Tibial nerve (tissue), 4 donors: ENCODE results near the gene PTPRG. TPM values are rescaled to one million over a fixed set of nuclear protein-coding genes. Genes with fewer than 3 reads are reported as not detected.

Experiments
- DNase-seq, 2 donors: peaks; one replicate each; pipeline ENCODE4 v3.0.0-alpha.2; 2019; ENCODE audit warnings: low spot score in 2 of 2
- H3K27ac ChIP-seq, 4 donors: fragments of 200-600 bp; sonication (generic) in 3 of 4; one replicate each; pipeline ENCODE4 v1.5.1; 2017 to 2019; ENCODE audit warnings: mild to moderate bottlenecking in 1 of 4
- H3K27me3 ChIP-seq, 2 donors: fragments of 200-600 bp; sonication (generic) in 1 of 2; one replicate each; pipeline versions ENCODE4 v1.5.1 to v1.6.0; 2017 to 2019
- H3K36me3 ChIP-seq, 3 donors: fragments of 200-600 bp; sonication (generic); one replicate each; pipeline ENCODE4 v1.5.1; 2018 to 2019
- H3K4me1 ChIP-seq, 4 donors: fragments of 200-600 bp; sonication (generic) in 3 of 4; one replicate each; pipeline ENCODE4 v1.5.1; 2017 to 2019
- H3K4me3 ChIP-seq, 4 donors: fragments of 200-600 bp; sonication (generic) in 3 of 4; one replicate each; pipeline ENCODE4 v1.5.1; 2017 to 2019; ENCODE audit warnings: mild to moderate bottlenecking in 1 of 4, moderate library complexity in 1 of 4
- H3K9me3 ChIP-seq, 4 donors: fragments of 200-600 bp; sonication (generic) in 3 of 4; one replicate each; pipeline ENCODE4 v1.5.1; 2017 to 2019
- EP300 ChIP-seq, 2 donors: sonication (generic); formaldehyde crosslinking; IDR thresholded peaks; one replicate each; pipeline ENCODE4 v1.6.1; 2017; ENCODE audit warnings: antibody characterized with exemption in 2 of 2, mild to moderate bottlenecking in 1 of 2
- POLR2A ChIP-seq, 2 donors: fragments of 450-650 bp; IDR thresholded peaks; one replicate each; pipeline ENCODE4 v1.6.1; 2017; ENCODE audit warnings: antibody characterized with exemption in 2 of 2, mild to moderate bottlenecking in 2 of 2, moderate library complexity in 2 of 2
- WGBS, 2 donors: methylation state at CpG; one replicate each; pipeline ENCODE4 v1.1.5; 2018; 5-methylcytosine and 5-hydroxymethylcytosine counted together
- total RNA-seq, 4 donors: library from RNA; depleted of rRNA; stranded (reverse); fragments of >200 nt; gene quantifications; one replicate each; pipeline ENCODE4 v1.1.0, GENCODE V29; 2016
- TF ChIP-seq, protein P1 (sequence below), 5 experiments: fragments of 200-600 bp in 3 of 5; fragments of 450-650 bp in 2 of 5; sonication (generic) in 3 of 5; IDR thresholded peaks; one replicate each; pipeline ENCODE4 v1.5.1; 2016 to 2019; ENCODE audit warnings: antibody characterized with exemption in 5 of 5, mild to moderate bottlenecking in 3 of 5, moderate library complexity in 2 of 5

PTPRG gene
- total RNA-seq, 4 donors from 2014 or later: 112 to 174 (median 121) TPM

DNA sequence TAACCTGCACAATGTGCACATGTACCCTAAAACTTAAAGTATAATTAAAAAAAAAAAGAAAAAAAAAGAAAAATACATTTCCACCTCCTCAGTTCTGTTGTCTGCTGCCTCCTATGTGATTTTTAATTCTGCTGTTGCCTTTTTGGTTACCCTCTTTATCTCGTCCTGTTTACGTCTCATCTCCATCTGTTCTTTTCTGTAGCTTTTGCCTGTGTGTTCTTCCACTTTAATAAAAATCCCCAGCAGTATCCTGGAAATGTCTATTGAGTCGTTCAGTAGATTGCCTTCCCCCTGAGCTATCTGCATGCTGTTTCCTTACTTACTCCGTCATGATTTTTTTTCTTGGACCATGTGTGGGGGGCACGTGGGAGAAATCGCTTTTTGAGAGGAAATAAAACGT, 509.5 kb downstream of the PTPRG start:
- Histone ChIP-seq H3K27me3 (no peaks in the 10 kb centered on the region), H3K27ac (no peak overlapping the region), H3K9me3 (no peaks in the 10 kb centered on the region), H3K36me3 (no peaks in the 10 kb centered on the region), H3K4me1 (peaks cover 0 to under 1% (median 0%) of the 10 kb centered on the region in 4 donors), H3K4me3 (no peak overlapping the region)
- no peak for DNase-seq
- 50 to 52% methylated on average over 7 of the region's 7 CpGs for WGBS, 2 donors
- TF ChIP-seq POLR2A (IDR thresholded peaks at IDR 0.05) (no peak), EP300 (IDR thresholded peaks at IDR 0.05) (no peak)
- TF ChIP-seq, protein P1, sequence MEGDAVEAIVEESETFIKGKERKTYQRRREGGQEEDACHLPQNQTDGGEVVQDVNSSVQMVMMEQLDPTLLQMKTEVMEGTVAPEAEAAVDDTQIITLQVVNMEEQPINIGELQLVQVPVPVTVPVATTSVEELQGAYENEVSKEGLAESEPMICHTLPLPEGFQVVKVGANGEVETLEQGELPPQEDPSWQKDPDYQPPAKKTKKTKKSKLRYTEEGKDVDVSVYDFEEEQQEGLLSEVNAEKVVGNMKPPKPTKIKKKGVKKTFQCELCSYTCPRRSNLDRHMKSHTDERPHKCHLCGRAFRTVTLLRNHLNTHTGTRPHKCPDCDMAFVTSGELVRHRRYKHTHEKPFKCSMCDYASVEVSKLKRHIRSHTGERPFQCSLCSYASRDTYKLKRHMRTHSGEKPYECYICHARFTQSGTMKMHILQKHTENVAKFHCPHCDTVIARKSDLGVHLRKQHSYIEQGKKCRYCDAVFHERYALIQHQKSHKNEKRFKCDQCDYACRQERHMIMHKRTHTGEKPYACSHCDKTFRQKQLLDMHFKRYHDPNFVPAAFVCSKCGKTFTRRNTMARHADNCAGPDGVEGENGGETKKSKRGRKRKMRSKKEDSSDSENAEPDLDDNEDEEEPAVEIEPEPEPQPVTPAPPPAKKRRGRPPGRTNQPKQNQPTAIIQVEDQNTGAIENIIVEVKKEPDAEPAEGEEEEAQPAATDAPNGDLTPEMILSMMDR (IDR thresholded peaks at IDR 0.05): no peak

DNA sequence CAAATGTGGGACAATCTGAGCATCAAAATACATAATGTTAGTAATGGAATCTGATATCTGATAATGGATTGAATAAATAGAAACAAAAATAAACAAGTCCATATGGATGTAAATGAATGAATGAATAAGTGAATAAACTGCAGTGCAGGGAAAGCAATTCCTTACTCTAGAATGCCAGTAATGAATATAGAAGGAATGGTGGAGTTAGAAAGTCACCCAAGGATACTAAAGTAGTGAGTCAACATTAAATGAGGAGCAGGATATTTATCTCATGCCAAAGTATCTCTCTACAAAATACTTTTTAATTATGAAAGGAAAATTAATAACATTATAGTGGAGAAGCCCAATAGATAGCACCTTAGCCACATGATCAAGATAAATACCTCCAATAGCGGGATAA, 511.7 kb downstream of the PTPRG start:
- TF ChIP-seq POLR2A (IDR thresholded peaks at IDR 0.05) (no peak), EP300 (IDR thresholded peaks at IDR 0.05) (no peak)
- TF ChIP-seq, protein P1 (IDR thresholded peaks at IDR 0.05): no peak
- DNase-seq: no peak
- H3K4me1 ChIP-seq: no peaks in the 10 kb centered on the region
- no peak overlapping the region for H3K4me3 ChIP-seq
- H3K27ac ChIP-seq: no peak overlapping the region
- H3K9me3 ChIP-seq: no peaks in the 10 kb centered on the region
- 93 to 95% methylated on average over 1 of the region's 1 CpG for WGBS, 2 donors
- no peaks in the 10 kb centered on the region for H3K36me3 ChIP-seq
- no peaks in the 10 kb centered on the region for H3K27me3 ChIP-seq

DNA sequence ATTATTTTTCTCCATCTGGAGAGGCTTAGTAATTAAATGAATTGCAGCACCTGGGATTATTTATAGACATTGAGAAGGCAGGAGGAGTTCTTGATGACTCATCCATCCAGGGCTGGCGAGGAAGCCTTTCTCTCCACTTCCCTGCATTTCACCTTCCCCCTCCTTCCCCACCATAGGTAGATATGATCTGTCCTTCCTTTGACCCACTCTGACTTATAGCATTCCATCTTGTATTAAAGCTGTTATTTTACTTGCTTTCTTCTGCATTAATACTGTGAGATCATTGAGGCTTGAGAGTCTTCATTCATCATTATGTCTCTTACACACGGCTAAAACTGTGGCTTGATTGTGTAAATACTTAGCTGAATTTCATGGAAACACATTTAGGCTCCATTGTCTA, 523.2 kb downstream of the PTPRG start:
- no peak for DNase-seq
- Histone ChIP-seq H3K4me1 (no peaks in the 10 kb centered on the region), H3K4me3 (no peak overlapping the region), H3K36me3 (no peaks in the 10 kb centered on the region), H3K9me3 (no peaks in the 10 kb centered on the region), H3K27me3 (no peaks in the 10 kb centered on the region), H3K27ac (no peak overlapping the region)
- TF ChIP-seq POLR2A (IDR thresholded peaks at IDR 0.05) (no peak), EP300 (IDR thresholded peaks at IDR 0.05) (no peak)
- TF ChIP-seq, protein P1 (IDR thresholded peaks at IDR 0.05): no peak
- WGBS, 2 donors: 67 to 87% methylated on average over 2 of the region's 2 CpGs

DNA sequence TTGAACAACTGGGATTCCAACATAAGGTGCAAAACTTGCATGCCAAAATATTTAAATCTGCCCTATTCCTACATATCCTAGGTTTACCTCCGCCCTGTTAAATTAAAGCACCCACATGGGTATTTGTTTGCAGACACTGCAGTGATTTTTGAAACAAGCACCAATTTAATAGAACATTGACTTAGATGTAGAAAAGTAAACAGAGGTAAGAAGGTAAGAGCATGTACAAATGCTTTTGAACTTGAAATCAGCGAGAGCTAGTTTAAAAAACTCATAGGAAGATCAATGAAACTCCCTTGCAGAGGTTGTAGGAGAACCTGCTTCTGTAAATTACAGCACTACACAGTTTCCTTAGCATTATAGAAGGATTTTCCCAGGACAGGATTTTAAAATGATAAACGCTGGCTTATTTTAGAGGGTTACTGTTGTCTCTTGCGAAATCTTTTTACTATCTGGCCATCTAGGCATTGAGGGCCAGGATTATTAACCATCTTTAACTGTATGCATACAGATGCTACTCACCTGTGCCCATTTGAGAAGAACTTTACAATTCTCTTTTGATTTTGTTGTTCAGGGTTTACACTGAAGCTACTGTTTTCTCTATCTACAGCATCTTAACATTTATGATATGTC, 527.2 kb downstream of the PTPRG start:
- no peak for TF ChIP-seq EP300 (IDR thresholded peaks at IDR 0.05)
- TF ChIP-seq, protein P1 (IDR thresholded peaks at IDR 0.05): no peak
- no peak for TF ChIP-seq POLR2A (IDR thresholded peaks at IDR 0.05)
- H3K27me3 ChIP-seq: no peaks in the 10 kb centered on the region
- no peaks in the 10 kb centered on the region for H3K36me3 ChIP-seq
- H3K9me3 ChIP-seq: no peaks in the 10 kb centered on the region
- no peak for DNase-seq
- no peak overlapping the region for H3K4me3 ChIP-seq
- WGBS, 2 donors: 78 to 89% methylated on average over 4 of the region's 4 CpGs
- no peak overlapping the region for H3K27ac ChIP-seq
- H3K4me1 ChIP-seq: no peaks in the 10 kb centered on the region

DNA sequence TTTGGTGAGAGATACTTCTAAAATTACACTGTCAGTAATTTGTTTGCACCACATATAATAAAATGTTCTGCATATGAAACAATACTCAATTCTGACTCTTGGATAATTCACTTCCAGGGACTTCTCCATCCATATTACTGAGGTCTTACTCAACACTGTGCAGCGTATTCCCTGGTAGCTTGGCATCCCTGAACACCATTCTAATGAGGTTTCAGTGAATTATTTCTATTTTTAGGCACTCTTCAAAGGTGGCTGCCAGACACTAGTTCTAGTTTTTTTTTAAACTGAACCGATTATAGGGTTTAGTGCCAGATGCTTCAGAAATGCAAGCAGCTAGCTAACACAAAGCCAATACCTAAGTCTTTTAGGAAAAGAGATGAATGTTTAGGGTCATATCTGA, 528.7 kb downstream of the PTPRG start:
- DNase-seq: no peak
- no peak overlapping the region for H3K4me3 ChIP-seq
- no peaks in the 10 kb centered on the region for H3K36me3 ChIP-seq
- H3K4me1 ChIP-seq: no peaks in the 10 kb centered on the region
- TF ChIP-seq, protein P1 (IDR thresholded peaks at IDR 0.05): no peak
- TF ChIP-seq POLR2A (IDR thresholded peaks at IDR 0.05) (no peak), EP300 (IDR thresholded peaks at IDR 0.05) (no peak)
- no peaks in the 10 kb centered on the region for H3K9me3 ChIP-seq
- 81 to 83% methylated on average over 2 of the region's 2 CpGs for WGBS, 2 donors
- no peaks in the 10 kb centered on the region for H3K27me3 ChIP-seq
- H3K27ac ChIP-seq: no peak overlapping the region
